Left ventricle myocardium inferior (tissue), 1 donor: ENCODE measurements around the gene MYT1. TPM values are rescaled to one million over a fixed set of nuclear protein-coding genes. Genes with fewer than 3 reads are reported as not detected.

Experiments
- DNase-seq: peaks from one replicate; pipeline ENCODE4 v3.0.0-alpha.2; 2020
- H3K27ac ChIP-seq: fragments of 200-600 bp; replicated peaks from 2 replicates; pipeline ENCODE4 v1.8.0; 2021
- H3K27me3 ChIP-seq: fragments of 200-600 bp; 2 replicates; pipeline ENCODE4 v1.8.0; 2021; ENCODE audit warnings: low read depth
- H3K36me3 ChIP-seq: fragments of 200-600 bp; 2 replicates; pipeline ENCODE4 v1.8.0; 2021
- H3K4me1 ChIP-seq: fragments of 200-600 bp; 2 replicates; pipeline ENCODE4 v1.8.0; 2021
- H3K4me3 ChIP-seq: fragments of 200-600 bp; 2 replicates; pipeline ENCODE4 v1.8.0; 2021; ENCODE audit warnings: mild to moderate bottlenecking, moderate library complexity
- H3K9me3 ChIP-seq: fragments of 200-600 bp; replicated peaks from 2 replicates; pipeline ENCODE4 v1.8.0; 2021
- intact Hi-C: fragments of 100-400 bp; cut with micrococcal nuclease; formaldehyde crosslinking; loops from one replicate; pipeline ENCODE4 v1.11.0; 2022
- total RNA-seq: library from RNA; stranded (reverse); fragmentation: NEBNext Ultra II Directional; extraction: Animal tissue kit (Norgen Biotek cat#: 25700); gene quantifications from one replicate; pipeline ENCODE4 v1.2.1, GENCODE V29; 2021
- TF ChIP-seq, protein P1 (sequence below): fragments of 200-600 bp; IDR thresholded peaks from 2 replicates; pipeline ENCODE4 v1.8.0; 2021; ENCODE audit warnings: antibody characterized with exemption, mild to moderate bottlenecking, borderline replicate concordance
- donor health status: DM: no; HTN: yes; CAD: no; lungs with severe emphysema.

Gene MYT1
- total RNA-seq, 1 donor from 2014 or later: 0.11 TPM

DNA sequence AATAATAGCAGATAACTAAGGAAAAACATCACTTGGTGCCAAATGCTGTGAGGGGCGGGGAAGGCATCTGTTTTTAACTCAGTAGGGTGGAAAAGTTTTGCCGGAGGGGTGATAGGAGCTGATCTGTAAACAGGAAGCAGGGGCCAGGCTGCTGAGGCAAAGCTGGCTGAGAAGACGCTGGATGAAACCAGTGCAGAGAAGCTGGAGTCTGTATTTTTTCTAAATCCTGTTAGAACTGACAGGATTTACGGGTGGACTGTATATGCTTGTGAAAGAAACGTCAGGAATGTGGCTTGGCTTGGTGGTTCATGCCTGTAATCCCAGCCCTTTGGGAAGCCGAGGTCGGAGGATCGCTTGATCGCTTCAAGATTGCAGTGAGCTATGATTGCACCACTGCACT, 96.9 kb downstream of the MYT1 start:
- peaks cover 96% of the 10 kb centered on the region for H3K4me1 ChIP-seq
- TF ChIP-seq, protein P1, sequence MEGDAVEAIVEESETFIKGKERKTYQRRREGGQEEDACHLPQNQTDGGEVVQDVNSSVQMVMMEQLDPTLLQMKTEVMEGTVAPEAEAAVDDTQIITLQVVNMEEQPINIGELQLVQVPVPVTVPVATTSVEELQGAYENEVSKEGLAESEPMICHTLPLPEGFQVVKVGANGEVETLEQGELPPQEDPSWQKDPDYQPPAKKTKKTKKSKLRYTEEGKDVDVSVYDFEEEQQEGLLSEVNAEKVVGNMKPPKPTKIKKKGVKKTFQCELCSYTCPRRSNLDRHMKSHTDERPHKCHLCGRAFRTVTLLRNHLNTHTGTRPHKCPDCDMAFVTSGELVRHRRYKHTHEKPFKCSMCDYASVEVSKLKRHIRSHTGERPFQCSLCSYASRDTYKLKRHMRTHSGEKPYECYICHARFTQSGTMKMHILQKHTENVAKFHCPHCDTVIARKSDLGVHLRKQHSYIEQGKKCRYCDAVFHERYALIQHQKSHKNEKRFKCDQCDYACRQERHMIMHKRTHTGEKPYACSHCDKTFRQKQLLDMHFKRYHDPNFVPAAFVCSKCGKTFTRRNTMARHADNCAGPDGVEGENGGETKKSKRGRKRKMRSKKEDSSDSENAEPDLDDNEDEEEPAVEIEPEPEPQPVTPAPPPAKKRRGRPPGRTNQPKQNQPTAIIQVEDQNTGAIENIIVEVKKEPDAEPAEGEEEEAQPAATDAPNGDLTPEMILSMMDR: no peak
- no peak for DNase-seq
- peak overlapping the region; percentile 44 for H3K4me3 ChIP-seq
- intact Hi-C loops: no loop called here
- H3K27ac ChIP-seq: peak overlapping the region; percentile 96
- no peaks in the 10 kb centered on the region for H3K27me3 ChIP-seq
- no peaks in the 10 kb centered on the region for H3K9me3 ChIP-seq
- H3K36me3 ChIP-seq: peaks cover 4% of the 10 kb centered on the region

DNA sequence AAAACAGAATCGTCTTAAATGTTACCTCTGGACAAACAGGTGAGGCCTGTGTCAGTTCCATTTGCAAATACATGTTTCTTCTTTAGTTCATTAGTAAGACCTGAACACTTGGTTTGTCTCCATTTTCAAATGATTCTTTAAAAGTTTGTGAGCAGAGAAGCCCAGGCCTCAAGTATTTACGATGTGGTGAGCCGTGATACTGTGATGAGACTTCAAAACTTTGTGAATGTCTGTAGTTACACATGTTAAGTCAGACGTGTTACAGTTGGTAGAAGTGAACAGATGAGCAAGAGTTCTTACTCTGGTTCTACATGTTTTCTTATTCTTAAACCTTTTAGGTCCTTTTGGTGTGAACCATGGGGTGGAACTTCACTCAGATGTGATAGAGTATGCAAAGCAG, 99.8 kb downstream of the MYT1 start:
- no peak overlapping the region for H3K4me3 ChIP-seq
- no peak for DNase-seq
- no peaks in the 10 kb centered on the region for H3K9me3 ChIP-seq
- H3K27ac ChIP-seq: no peak overlapping the region
- peaks cover 98% of the 10 kb centered on the region for H3K4me1 ChIP-seq
- H3K27me3 ChIP-seq: no peaks in the 10 kb centered on the region
- H3K36me3 ChIP-seq: peaks cover 19% of the 10 kb centered on the region
- TF ChIP-seq, protein P1: no peak
- intact Hi-C loops: no loop called here

DNA sequence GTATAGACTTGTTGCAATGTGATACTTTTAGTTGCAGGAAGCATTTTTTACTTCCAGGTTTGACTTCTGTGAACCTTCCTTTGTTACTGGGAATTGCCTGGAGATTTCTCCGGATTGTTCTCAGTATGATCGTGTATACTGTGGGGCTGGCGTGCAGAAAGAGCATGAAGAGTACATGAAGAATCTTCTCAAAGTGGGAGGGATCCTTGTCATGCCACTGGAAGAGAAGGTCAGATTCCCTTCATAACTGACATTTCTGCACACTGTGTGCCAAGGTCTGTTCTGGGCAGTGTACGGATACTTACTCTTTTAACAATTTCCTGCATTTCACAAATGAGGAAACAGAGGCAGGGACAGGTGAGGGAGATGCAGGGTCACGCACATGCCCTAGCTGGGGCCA, 100.9 kb downstream of the MYT1 start:
- DNase-seq: no peak
- peak overlapping the region; percentile 53 for H3K4me3 ChIP-seq

DNA sequence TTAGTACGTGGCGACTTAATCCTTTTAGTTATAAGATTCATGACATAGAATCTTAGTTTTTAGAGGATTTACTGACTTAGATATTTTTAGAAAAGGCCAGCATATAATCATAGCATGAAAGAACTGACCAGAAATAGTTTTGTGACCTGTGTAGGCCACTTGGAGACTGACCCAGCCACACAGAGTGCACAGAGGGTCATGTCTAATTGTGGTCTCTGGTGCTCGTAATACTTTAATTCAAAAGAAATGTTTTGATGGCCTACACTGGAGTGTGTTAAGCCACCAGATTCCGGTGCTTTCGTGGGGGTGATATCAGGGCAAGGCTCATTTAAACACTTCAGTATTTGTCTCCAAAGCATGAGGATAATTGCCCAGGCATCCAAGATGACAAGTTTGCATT, 102.7 kb downstream of the MYT1 start:
- intact Hi-C loops: no loop called here
- no peak for DNase-seq
- TF ChIP-seq, protein P1: no peak
- Histone ChIP-seq H3K36me3 (peaks cover 23% of the 10 kb centered on the region), H3K27me3 (no peaks in the 10 kb centered on the region), H3K27ac (peak overlapping the region; percentile 72), H3K4me1 (peaks cover 84% of the 10 kb centered on the region), H3K4me3 (peak overlapping the region; percentile 1), H3K9me3 (no peaks in the 10 kb centered on the region)

More for the DNA sequence above, 100.9 kb downstream of the MYT1 start:
- TF ChIP-seq, protein P1: no peak
- peaks cover 19% of the 10 kb centered on the region for H3K36me3 ChIP-seq
- H3K9me3 ChIP-seq: no peaks in the 10 kb centered on the region
- peak overlapping the region; percentile 72 for H3K27ac ChIP-seq
- intact Hi-C loops: no loop called here
- peaks cover 99% of the 10 kb centered on the region for H3K4me1 ChIP-seq
- no peaks in the 10 kb centered on the region for H3K27me3 ChIP-seq

DNA sequence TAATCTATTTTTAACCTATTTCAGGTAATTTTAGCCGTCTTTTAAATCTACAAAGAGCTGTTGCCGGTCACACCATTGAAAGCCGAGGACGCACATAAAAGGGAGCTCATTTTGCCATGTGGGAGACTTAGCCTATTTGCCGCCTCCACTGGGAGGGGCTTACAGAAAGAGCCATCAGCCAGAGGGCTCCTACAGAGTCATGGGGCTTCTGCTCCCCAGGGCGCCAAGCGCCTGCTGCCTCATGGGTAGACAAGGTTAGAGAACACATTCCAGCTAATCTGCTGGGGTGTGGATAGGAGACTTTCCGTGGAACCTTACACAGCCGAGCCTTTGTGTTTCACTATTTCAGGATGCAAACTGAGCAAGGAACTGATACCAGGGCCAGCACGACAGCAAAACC, 103.9 kb downstream of the MYT1 start:
- intact Hi-C loops: no loop called here
- H3K9me3 ChIP-seq: no peaks in the 10 kb centered on the region
- peak; percentile 40 for DNase-seq
- H3K27ac ChIP-seq: peak overlapping the region; percentile 72
- H3K4me1 ChIP-seq: peaks cover 72% of the 10 kb centered on the region
- no peak overlapping the region for H3K4me3 ChIP-seq
- TF ChIP-seq, protein P1: no peak
- H3K36me3 ChIP-seq: peaks cover 34% of the 10 kb centered on the region
- H3K27me3 ChIP-seq: no peaks in the 10 kb centered on the region
